ENCODE measurements around the gene ARHGAP20.

GRCh38 chr11:110750100-110750499, 37.9 kb upstream of the ARHGAP20 start:
- no peak for TF ChIP-seq SNAI2 (CRISPR knock-in tag; IDR thresholded peaks at IDR 0.05)
- TF ChIP-seq ZC3H10 (CRISPR knock-in tag; IDR thresholded peaks at IDR 0.05): no peak
- TF ChIP-seq, protein P1, sequence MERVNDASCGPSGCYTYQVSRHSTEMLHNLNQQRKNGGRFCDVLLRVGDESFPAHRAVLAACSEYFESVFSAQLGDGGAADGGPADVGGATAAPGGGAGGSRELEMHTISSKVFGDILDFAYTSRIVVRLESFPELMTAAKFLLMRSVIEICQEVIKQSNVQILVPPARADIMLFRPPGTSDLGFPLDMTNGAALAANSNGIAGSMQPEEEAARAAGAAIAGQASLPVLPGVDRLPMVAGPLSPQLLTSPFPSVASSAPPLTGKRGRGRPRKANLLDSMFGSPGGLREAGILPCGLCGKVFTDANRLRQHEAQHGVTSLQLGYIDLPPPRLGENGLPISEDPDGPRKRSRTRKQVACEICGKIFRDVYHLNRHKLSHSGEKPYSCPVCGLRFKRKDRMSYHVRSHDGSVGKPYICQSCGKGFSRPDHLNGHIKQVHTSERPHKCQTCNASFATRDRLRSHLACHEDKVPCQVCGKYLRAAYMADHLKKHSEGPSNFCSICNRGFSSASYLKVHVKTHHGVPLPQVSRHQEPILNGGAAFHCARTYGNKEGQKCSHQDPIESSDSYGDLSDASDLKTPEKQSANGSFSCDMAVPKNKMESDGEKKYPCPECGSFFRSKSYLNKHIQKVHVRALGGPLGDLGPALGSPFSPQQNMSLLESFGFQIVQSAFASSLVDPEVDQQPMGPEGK (CRISPR knock-in tag; IDR thresholded peaks at IDR 0.05; ENCODE audit: borderline replicate concordance): no peak
- no peak for TF ChIP-seq OSR1 (CRISPR knock-in tag; IDR thresholded peaks at IDR 0.05)
- no peak for TF ChIP-seq PPARA (CRISPR knock-in tag; IDR thresholded peaks at IDR 0.05; ENCODE audit: borderline replicate concordance)
- TF ChIP-seq CREB5 (CRISPR knock-in tag; IDR thresholded peaks at IDR 0.05; ENCODE audit: low read depth): no peak

Measured in SK-N-SH treated with all-trans-retinoic acid at 6 μM for 48 hours (cell line).